Prostate gland (tissue), 2 donors: ENCODE measurements around the gene TXNL4A. TPM values are rescaled to one million over a fixed set of nuclear protein-coding genes. Genes with fewer than 3 reads are reported as not detected.

Source experiments
- DNase-seq: peaks from one replicate; pipeline ENCODE4 v3.0.0-alpha.2; 2019; ENCODE audit warnings: low spot score
- H3K27ac ChIP-seq, 2 donors: fragments of 200-600 bp; sonication (generic); 2 replicates each; pipeline ENCODE4 v1.5.1; 2017 to 2019
- H3K27me3 ChIP-seq: fragments of 200-600 bp; sonication (generic); replicated peaks from 2 replicates; pipeline ENCODE4 v1.5.1; 2019; ENCODE audit not compliant: insufficient read depth
- H3K36me3 ChIP-seq, 2 donors: fragments of 200-600 bp; sonication (generic); 1 replicate in 1 of 2; 2 replicates in 1 of 2; pipeline versions ENCODE4 v1.5.1 to v1.8.1; 2017 to 2019
- H3K4me1 ChIP-seq: fragments of 200-600 bp; sonication (generic); replicated peaks from 2 replicates; pipeline ENCODE4 v1.5.1; 2019
- H3K4me3 ChIP-seq, 2 donors: fragments of 200-600 bp; sonication (generic); 2 replicates each; pipeline ENCODE4 v1.5.1; 2017 to 2019
- H3K9me3 ChIP-seq: fragments of 200-600 bp; sonication (generic); 2 replicates; pipeline ENCODE4 v1.5.1; 2017
- POLR2A ChIP-seq: fragments of 450-650 bp; IDR thresholded peaks from one replicate; pipeline ENCODE4 v1.6.1; 2016; ENCODE audit warnings: antibody characterized with exemption, mild to moderate bottlenecking
- POLR2AphosphoS5 ChIP-seq: sonication (generic); formaldehyde crosslinking; IDR thresholded peaks from one replicate; pipeline ENCODE4 v1.6.1; 2017; ENCODE audit warnings: antibody characterized with exemption
- WGBS: methylation state at CpG from one replicate; pipeline ENCODE4 v1.1.5; 2018; 5-methylcytosine and 5-hydroxymethylcytosine counted together
- intact Hi-C: fragments of 100-400 bp; cut with DNase I; formaldehyde crosslinking; loops from one replicate; pipeline ENCODE4 v1.14.2; 2022
- total RNA-seq, 2 donors: library from RNA; depleted of rRNA; stranded (reverse); fragments of >200 nt; gene quantifications; one replicate each; pipeline ENCODE4 v1.1.0, GENCODE V29; 2016
- TF ChIP-seq, protein P1 (sequence below), 4 experiments: fragments of 200-600 bp in 2 of 4; fragments of 450-650 bp in 2 of 4; sonication (generic) in 2 of 4; IDR thresholded peaks; 1 replicate in 3 of 4; 2 replicates in 1 of 4; pipeline ENCODE4 v1.5.1; 2016 to 2019; ENCODE audit warnings: antibody characterized with exemption in 4 of 4, mild to moderate bottlenecking in 2 of 4, moderate library complexity in 2 of 4

TXNL4A gene
- total RNA-seq, 2 donors from 2014 or later, result 25.4 to 35.2 TPM

DNA sequence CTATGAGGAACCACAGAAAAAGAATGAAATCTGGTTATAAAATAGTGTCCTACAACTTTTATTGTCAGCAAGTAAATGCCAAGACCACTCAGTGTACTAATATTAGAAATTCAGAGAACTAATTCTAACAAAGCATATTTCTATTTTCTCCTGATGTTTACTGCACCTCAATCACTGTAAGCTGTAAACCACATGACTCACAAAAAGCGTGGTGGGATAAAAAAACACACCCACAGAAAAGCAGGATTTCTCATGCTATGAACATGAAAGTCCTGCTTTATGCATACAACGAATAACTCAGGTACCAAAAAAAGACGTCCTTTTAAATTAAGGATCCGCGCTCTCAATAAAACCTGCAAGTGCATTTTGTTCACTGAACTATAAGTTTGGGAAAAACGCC, 797 bp downstream of the TXNL4A start:
- Histone ChIP-seq H3K36me3 (no peaks in the 10 kb centered on the region), H3K4me3 (peak overlapping the region; percentile 80 to 90), H3K4me1 (peaks cover 3% of the 10 kb centered on the region), H3K27me3 (no peaks in the 10 kb centered on the region), H3K27ac (peak overlapping the region; percentile 91 to 96), H3K9me3 (no peaks in the 10 kb centered on the region)
- intact Hi-C loops, result loop anchor here (5.0 kb wide), 1 partner anchor 45 kb away; the partner anchor contains the start of gene RBFA
- WGBS, result under 1% methylated on average over 6 of the region's 6 CpGs
- no peak for DNase-seq
- TF ChIP-seq POLR2A (no peak), POLR2AphosphoS5 (no peak)
- TF ChIP-seq, protein P1, sequence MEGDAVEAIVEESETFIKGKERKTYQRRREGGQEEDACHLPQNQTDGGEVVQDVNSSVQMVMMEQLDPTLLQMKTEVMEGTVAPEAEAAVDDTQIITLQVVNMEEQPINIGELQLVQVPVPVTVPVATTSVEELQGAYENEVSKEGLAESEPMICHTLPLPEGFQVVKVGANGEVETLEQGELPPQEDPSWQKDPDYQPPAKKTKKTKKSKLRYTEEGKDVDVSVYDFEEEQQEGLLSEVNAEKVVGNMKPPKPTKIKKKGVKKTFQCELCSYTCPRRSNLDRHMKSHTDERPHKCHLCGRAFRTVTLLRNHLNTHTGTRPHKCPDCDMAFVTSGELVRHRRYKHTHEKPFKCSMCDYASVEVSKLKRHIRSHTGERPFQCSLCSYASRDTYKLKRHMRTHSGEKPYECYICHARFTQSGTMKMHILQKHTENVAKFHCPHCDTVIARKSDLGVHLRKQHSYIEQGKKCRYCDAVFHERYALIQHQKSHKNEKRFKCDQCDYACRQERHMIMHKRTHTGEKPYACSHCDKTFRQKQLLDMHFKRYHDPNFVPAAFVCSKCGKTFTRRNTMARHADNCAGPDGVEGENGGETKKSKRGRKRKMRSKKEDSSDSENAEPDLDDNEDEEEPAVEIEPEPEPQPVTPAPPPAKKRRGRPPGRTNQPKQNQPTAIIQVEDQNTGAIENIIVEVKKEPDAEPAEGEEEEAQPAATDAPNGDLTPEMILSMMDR (IDR thresholded peaks at IDR 0.05), result no peak

DNA sequence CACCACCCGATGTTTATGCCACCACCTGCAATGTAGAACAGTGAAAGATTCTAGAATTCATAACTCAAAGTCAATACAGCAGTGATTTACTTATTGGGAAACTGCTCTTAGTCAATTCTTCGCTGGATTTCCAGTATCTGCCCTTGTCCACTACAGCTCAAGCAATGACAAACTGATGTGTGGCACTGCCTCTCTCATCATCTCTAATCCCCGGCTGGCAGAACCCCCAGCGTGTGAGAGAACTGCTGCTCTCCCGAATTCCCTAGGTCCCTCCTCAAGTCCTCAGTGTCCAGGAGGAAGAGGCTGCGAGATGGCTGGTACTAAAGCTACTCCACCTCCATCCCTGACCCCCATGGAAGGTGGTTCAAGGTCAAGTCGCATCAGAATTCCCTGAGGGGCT, 1.6 kb downstream of the TXNL4A start:
- WGBS, result 43% methylated on average over 7 of the region's 7 CpGs
- Histone ChIP-seq H3K4me3 (no peak overlapping the region), H3K36me3 (no peaks in the 10 kb centered on the region), H3K27me3 (no peaks in the 10 kb centered on the region), H3K4me1 (peaks cover 3% of the 10 kb centered on the region), H3K9me3 (no peaks in the 10 kb centered on the region), H3K27ac (no peak overlapping the region)
- no peak for DNase-seq
- intact Hi-C loops, result loop anchor here (5.0 kb wide), 1 partner anchor 46 kb away; the partner anchor contains the start of gene RBFA
- TF ChIP-seq POLR2A (no peak), POLR2AphosphoS5 (no peak)
- TF ChIP-seq, protein P1 (IDR thresholded peaks at IDR 0.05), result no peak

DNA sequence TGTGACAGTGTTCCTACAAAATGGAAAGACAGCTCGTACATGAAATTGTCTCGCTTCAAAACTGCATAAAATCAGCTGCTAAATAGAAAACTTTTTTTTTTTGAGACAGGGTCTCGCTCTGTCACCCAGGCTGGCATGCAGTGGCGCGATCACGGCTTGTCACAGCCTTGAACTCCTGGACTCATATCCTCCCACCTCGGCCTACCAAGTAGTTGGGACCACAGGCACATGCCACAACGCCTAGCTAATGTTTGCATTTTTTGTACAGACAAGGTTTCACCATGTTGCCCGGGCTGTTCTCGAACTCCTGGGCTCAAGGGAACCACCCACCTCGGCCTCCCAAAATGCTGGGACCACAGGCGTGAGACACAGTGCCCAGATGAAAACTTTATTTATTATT, 3.2 kb downstream of the TXNL4A start:
- Histone ChIP-seq H3K27ac (no peak overlapping the region), H3K27me3 (no peaks in the 10 kb centered on the region), H3K36me3 (no peaks in the 10 kb centered on the region), H3K4me3 (no peak overlapping the region), H3K4me1 (peaks cover 3% of the 10 kb centered on the region), H3K9me3 (no peaks in the 10 kb centered on the region)
- TF ChIP-seq, protein P1 (IDR thresholded peaks at IDR 0.05), result no peak
- TF ChIP-seq POLR2A (no peak), POLR2AphosphoS5 (no peak)
- intact Hi-C loops, result loop anchor here (5.0 kb wide), 1 partner anchor 47 kb away; the partner anchor contains the start of gene RBFA
- no peak for DNase-seq
- 90% methylated on average over 12 of the region's 12 CpGs for WGBS

DNA sequence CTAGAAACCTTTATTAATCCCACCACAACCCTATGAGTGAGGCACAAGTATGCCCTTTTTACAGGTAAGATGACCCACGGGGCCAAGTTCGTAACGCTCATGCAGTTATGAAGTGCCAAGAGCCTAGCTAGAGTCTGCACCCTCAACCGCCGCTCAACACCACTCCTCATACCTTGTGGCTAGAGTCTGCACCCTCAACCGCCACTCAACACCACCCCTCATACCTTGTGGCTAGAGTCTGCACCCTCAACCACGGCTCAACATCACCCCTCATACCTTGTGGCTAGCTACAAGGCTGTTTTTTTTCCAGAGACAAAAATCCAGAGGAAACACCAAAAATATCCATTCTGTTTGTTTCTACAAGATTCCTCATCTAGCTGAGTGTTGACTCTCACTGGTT, 4.6 kb downstream of the TXNL4A start:
- peaks cover 3% of the 10 kb centered on the region for H3K4me1 ChIP-seq
- DNase-seq, result no peak

DNA sequence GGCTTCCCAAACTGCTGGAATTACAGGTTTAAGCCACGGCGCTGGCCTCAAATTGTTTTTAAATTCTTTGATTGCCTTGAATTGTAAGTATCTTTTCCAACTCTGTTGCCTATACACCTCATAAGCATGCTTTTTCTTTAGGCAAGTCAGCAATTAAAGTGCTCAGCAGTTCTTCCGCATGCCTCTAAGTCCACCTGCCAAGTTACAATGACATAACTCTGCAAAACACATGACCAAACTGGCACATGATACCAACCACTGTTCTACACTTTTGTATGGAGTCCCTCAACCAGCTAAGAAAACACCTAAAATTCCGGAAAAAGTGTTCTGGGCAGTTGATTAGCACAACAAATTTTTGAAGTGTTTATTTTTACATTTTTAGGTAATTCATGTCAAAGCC, 5.1 kb downstream of the TXNL4A start:
- H3K4me1 ChIP-seq, result peaks cover 3% of the 10 kb centered on the region

More for the DNA sequence above, 4.6 kb downstream of the TXNL4A start:
- Histone ChIP-seq H3K9me3 (no peaks in the 10 kb centered on the region), H3K27ac (no peak overlapping the region), H3K27me3 (no peaks in the 10 kb centered on the region), H3K36me3 (no peaks in the 10 kb centered on the region), H3K4me3 (no peak overlapping the region)
- intact Hi-C loops, result no loop called here
- TF ChIP-seq POLR2AphosphoS5, result no peak
- TF ChIP-seq, protein P1 (IDR thresholded peaks at IDR 0.05), result no peak
- TF ChIP-seq POLR2A, result no peak
- WGBS, result 93% methylated on average over 7 of the region's 7 CpGs

More for the DNA sequence above, 5.1 kb downstream of the TXNL4A start:
- no peak for TF ChIP-seq POLR2A
- peak; percentile 31 for TF ChIP-seq POLR2AphosphoS5
- H3K27ac ChIP-seq, result no peak overlapping the region
- no peaks in the 10 kb centered on the region for H3K9me3 ChIP-seq
- intact Hi-C loops, result no loop called here
- H3K4me3 ChIP-seq, result no peak overlapping the region
- whole genome bisulfite sequencing, result 80% methylated on average over 4 of the region's 4 CpGs
- DNase-seq, result no peak
- H3K27me3 ChIP-seq, result no peaks in the 10 kb centered on the region
- H3K36me3 ChIP-seq, result no peaks in the 10 kb centered on the region
